NCI-H1694 (cell line): Measurements from ENCODE around the gene CRLF1.
"Not testable (repeated sequence)": the region's sequence is repeated elsewhere in the genome, so short reads cannot be mapped to it uniquely, and the experiment has no call there.

Source experiments
- DNase-seq: peaks from one replicate; lab custom pipeline; 2025; lab: John Stamatoyannopoulos, UW

CRLF1 gene

GRCh38 chr19:18592732-18593131 lies 13.9 kb downstream of the CRLF1 start:
- not testable (repeated sequence) for DNase-seq

DNA sequence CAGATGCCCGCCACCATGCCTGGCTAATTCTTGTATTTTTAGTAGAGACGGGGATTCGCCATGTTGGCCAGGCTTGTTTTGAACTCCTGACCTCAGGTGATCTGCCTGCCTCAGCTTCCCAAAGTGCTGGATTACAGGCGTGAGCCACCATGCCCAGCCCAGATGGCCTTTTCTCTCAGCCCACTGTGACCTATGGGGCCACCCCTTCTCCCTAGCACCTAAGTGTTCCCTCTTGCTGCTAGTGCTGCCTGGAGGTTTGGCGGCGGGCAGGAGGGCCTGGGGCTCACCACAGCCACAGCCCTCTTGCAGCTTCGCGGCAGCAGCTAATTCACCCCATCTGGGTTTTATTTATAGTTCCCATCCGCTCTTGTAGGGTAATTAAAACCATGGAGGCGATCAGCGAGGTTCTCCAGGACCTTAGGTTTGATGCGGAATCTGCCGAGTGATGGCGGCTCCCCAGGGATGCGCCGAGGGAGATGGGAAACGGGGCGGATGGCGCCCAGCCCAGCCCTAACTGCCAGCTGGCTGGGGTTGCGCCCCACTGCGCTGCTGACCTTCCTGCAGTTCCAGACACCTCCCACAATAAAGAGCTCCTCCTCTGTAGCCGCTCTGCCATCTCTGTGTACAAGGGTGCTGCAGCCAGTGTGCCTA lies 14.7 kb downstream of the CRLF1 start:
- DNase-seq: peak; percentile 41

DNA sequence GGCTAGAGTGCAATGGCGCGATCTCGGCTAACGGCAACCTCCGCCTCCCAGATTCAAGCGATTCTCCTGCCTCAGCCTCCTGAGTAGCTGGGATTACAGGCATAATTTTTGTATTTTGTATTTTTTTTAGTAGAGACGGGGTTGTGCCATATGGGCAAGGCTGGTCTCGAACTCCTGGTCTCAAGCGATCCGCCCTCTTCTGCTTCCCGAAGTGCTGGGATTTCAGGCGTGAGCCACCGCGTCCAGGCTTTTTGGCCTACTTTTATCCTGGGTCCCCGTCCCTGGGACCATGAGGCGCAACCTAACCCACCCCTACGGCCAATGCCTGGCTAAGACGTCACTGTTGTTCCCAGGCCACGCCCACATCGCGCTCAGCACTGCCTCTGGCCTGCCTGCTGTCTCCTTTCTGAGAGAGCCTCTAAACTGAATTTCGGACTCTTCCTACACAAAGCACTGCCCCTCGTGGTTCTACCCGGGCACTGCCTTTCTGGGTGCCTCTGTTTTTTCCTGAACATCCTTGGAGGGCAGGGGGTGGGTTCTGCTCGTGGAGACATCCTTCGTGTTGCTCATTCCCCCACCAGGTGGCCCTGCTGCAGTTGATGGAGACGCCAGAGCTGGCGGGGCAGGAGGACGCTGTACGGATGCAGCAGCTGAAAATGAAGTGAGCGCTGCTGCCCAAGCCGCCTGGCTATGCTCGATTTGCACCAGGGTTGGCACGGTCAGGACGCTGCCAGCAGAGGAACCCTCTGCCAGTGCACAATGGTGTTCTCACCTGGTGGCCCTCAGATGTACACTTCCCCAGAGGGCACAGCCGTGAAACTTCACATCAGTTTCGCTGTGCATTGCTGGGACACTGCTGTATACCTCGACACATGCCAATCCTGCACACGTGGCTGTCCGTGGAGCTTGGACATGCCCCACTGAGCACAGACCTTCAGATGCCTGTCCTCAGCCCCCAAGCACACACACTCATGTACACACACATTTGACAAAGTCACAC lies 16.0 kb downstream of the CRLF1 start:
- DNase-seq: peak; percentile 99

DNA sequence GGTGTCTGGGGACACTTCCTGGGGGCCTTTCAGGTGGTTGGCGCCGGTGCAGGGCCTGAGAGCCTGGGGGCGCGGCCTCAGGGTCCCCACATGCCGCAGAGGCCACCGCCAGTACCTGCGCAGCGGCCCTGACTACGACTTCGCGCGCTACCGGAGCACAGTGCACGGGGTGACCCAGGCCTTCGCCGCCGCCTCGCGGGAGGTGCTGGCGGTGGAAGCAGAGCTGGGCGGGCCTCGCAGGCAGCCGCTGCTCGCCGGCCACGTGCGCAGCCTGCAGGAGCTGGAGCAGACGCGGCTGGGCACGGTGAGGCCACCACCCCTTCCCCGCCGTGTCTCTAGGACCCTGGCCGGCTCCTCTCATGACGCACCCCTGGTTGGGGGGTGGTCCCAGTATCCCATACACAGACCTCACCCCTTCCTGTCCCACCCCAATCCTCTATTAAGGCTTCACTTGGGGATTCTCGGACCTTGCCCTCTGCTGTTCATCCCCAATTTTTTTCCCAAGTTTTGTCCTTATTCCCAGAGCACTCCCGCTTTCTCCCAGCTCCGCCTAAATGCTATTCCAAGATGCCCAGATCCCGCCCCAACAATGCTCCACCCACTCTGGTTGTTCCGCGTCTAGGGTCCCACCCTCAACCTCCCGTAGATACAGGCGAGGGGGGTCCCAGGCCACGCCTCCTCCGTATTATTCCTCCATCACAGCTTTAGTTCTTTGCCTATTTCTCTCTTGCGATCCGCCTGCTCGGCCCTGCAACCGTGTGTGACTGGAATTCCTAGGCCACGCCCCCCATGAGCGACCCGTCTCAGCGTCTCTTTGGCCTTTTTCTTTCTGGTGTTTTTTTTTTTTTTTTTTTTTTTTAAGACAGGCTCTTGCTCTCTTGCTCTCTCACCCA lies 17.0 kb downstream of the CRLF1 start:
- DNase-seq: peak; percentile 96

GRCh38 chr19:18588611-18589379 lies 17.8 kb downstream of the CRLF1 start, which contains the start of gene REX1BD:
Gene REX1BD, plus strand, starts transcription at chr19:18588798. Its CDS starts 4 bp downstream, at chr19:18588802.
- DNase-seq: peak; percentile 63

DNA sequence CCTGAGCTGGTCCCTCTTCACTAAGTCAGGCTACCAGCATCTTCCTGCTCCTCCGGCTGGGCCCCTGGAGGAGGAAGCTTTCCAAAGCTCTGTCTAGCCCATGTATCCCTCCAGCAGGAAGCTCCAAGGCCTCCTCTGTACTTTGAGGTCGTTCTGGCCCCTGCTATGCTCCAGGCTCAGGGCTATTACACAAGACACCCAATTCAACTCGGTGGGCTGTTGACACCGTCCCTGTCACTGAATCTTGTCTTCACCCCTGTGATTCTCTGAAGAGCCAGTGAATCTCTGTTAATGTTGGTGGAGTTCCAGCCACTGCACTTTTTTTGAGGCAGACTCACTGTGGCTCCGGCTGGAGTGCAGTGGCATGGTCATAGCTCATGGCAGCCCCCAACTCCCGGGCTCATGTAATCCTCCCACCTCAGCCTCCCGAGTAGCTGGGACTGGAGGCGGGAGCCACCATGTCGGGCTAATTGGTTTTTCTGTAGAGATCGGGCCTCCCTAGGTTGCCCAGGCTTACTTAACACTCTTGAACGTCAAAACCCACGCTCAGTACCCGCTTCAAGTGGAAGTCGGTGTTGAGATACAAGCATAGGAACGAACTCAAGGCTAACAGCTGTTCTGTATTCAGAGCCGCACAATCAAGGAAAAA lies 18.5 kb downstream of the CRLF1 start:
- no peak for DNase-seq

- DNase-seq: no peak
Observed at GRCh38 chr19:18587561-18587960, 19.0 kb downstream of the CRLF1 start.

DNA sequence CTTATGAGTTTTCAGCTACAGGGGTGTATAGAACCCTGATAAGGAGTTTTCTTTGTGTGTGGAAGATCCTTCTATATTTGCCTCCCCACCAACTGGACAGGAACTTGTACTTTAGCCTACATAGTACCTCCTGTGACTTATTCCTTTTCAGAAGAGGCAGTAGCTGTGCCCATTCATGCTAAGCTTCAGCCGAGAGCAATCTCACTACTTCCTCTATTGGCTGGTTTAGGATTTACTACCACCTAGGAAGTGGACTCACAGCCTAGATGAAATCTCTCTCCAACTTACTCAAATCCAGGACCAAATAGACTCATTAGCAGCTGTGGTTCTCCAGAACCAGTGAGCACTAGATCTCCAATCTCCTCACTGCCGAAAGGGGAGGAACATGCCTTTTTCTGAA lies 20.3 kb downstream of the CRLF1 start:
- no peak for DNase-seq

- DNase-seq: no peak
Observed at GRCh38 chr19:18580311-18580710, 26.3 kb downstream of the CRLF1 start.

DNA sequence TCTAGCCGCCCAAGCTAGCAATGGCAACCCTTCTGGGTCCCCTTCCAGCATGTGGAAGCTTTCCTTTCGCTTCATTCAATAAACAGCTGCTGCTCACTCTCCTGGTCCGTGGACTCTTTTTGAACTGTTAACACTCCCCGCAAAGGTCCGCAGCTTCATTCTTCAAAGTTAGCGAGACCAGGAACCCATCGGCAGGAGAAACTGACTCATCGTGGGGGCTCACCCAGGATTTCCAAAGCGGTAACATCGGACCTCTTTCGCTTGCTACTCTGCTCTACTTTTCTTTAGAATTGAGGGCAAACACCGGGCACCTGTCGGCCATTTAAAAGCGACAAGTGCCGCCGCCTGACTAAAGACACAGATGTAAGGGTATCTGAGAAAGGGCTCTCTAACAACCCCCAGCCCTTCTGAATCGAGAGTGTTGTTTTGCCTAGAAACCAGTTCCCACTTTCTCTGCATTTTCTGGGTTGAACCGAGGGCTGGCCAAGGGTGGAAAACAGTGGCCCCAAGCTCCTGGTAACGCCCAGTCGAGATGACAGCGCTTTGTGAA lies 29.2 kb downstream of the CRLF1 start:
- DNase-seq: no peak

DNA sequence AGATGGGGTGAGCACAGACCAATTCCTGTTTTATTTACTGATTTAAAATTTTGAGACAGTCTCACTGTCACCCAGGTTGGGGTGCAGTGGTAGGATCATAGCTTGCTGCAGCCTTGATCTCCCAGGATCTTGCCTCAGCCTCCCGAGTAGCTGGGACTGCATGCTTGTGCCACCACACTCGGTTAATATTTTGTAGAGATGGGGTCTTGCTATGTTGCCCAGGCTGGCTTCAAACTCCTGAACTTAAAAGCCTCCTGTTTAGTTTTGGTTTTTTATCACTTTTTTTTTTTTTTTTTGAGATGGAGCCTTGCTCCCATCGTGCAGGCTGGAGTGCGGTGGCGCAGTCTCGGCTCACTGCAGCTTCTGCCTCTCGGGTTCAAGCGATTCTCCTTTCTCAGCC lies 30.2 kb downstream of the CRLF1 start:
- DNase-seq: no peak

GRCh38 chr19:18574691-18575291 lies 31.8 kb downstream of the CRLF1 start:
- DNase-seq: no peak

DNA sequence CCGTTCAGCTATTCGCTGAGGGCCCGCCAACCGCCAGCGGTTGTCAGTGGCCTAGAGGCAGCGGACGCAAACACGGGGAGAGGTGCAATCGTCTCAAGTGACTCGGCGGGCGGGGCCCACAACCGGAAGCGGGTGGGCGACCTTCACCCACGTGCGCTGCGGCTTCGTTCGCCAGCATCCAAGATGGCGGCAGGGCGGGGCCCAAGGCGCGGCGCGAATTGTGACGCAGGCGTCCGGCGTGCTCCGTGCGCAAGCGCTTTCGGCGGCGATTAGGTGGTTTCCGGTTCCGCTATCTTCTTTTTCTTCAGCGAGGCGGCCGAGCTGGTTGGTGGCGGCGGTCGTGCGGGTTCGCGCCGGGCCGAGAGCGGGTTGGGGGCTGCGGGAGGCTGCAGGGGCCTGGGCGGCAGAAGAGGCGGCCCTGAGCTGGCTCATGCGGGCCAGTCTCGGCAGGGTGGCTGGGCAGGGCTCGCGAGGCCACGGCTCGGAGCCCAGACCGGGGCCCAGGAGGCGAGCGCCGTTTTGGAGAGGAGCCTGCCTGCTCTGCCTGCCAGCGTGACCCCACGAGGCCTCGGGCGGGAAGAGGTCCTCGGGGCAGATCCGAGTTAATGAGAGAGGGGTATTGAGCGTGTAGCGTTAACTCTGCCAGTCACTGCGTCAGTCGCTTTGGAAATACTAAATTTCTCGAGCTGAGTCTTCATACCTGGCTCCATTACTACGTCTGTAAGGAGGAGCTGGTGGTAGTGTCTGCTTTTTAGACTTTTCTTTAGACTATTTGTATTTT lies 34.8 kb downstream of the CRLF1 start, which contains the start of gene UBA52:
UBA52 (plus strand) TSS at position 294 of the 781 bp plus-strand sequence. CDS start 1,444 bp downstream, outside the sequence.
- peak; percentile 96 for DNase-seq

DNA sequence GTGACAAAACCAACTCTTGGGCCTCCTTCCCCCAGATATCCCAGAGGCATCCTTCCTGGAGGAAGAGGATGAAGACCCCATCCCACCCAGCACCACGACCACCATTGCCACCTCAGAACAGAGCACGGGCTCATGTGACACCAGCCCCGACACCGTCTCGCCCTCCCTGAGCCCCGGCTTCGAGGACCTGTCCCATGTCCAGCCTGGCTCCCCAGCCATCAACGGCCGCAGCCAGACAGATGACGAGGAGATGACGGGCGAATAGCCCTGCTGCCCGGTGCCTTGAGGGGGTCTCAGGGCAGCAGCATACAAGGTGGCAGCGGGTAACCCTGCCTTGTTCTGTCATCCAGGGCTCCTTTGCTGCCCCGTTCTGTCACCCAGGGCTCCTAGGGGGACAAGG lies 38.2 kb downstream of the CRLF1 start:
- no peak for DNase-seq

- DNase-seq: no peak
Observed at GRCh38 chr19:18566953-18567352, 39.6 kb downstream of the CRLF1 start.

- DNase-seq: no peak
Observed at GRCh38 chr19:18562086-18562485, 44.5 kb downstream of the CRLF1 start.

DNA sequence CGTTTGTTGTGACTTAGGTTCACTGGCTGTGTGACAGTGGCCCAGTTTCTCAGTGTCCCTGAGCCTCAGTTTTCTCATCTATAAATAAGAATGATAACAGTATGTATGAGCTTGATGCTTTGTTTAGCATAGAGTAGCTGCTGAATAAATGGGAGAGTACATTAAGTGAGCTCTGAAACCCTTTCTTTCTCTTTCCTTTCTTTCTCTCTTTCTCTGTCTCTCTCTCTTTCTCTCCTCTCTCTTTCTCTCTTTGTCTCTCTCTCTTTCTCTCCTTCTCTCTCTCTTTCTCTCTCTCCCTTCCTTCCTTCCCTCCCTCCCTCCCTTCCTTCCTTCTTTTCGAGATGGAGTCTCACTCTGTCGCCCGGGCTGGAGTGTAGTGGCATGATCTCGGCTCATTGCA lies 46.9 kb downstream of the CRLF1 start:
- no peak for DNase-seq

- no peak for DNase-seq
Observed at GRCh38 chr19:18558604-18559003, 48.0 kb downstream of the CRLF1 start.

GRCh38 chr19:18558202-18558555 lies 48.4 kb downstream of the CRLF1 start:
- no peak for DNase-seq
